Uterus (tissue), 2 donors: ENCODE results near the gene JADE3.

Experiments used
- POLR2A ChIP-seq, 2 donors: fragments of 450-650 bp; IDR thresholded peaks; one replicate each; pipeline ENCODE4 v1.6.1; 2016; ENCODE audit warnings: antibody characterized with exemption in 2 of 2, mild to moderate bottlenecking in 1 of 2, moderate library complexity in 1 of 2
- TF ChIP-seq, protein P1 (sequence below), 4 experiments: fragments of 200-600 bp in 2 of 4; fragments of 450-650 bp in 2 of 4; sonication (generic) in 2 of 4; IDR thresholded peaks; one replicate each; pipeline ENCODE4 v1.5.1; 2016 to 2019; ENCODE audit warnings: antibody characterized with exemption in 4 of 4, mild to moderate bottlenecking in 2 of 4, moderate library complexity in 1 of 4

DNA sequence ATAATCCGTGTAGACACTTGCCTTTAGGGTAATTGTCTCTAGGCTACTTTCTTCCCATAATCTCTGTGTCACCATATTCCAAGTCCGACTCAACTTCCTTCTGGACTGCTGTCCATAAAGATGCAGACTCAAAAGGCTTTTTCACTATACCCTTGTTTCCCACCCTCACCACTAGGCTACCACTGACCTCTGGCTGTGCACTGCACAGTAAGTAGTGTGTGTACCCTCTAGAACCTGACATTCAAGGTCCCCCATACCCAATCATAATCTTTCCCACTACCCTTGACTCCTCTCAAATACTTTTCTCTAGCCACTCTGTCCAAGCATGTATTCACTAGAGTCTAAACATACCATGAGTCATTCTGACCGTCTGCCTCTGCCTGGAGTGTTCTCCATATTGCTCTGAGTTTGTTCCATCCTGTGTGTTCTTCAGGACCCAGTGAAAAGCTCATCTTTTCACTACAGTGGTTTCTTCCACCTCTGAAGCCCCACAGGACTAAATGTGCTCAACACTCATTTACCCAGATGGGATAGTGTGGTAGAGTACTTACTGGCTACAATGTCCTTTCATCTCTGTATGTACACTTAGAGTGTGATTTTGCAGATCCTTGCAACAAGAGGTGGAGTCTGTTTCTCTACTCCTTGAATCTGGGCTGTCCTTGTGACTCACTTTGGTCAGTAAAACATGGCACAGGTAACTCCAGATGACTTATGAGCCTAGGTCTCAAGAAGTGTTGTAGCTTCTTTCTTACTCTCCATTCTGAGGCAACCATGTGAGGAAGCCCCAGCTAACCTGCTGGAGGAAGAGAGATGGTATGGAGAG, 17.4 kb downstream of the JADE3 start:
- TF ChIP-seq POLR2A (IDR thresholded peaks at IDR 0.05) = no peak
- TF ChIP-seq, protein P1, sequence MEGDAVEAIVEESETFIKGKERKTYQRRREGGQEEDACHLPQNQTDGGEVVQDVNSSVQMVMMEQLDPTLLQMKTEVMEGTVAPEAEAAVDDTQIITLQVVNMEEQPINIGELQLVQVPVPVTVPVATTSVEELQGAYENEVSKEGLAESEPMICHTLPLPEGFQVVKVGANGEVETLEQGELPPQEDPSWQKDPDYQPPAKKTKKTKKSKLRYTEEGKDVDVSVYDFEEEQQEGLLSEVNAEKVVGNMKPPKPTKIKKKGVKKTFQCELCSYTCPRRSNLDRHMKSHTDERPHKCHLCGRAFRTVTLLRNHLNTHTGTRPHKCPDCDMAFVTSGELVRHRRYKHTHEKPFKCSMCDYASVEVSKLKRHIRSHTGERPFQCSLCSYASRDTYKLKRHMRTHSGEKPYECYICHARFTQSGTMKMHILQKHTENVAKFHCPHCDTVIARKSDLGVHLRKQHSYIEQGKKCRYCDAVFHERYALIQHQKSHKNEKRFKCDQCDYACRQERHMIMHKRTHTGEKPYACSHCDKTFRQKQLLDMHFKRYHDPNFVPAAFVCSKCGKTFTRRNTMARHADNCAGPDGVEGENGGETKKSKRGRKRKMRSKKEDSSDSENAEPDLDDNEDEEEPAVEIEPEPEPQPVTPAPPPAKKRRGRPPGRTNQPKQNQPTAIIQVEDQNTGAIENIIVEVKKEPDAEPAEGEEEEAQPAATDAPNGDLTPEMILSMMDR (IDR thresholded peaks at IDR 0.05) = no peak
